Tibial artery (tissue), 4 donors: Measurements from ENCODE around the gene TMPRSS4.

Experiments used
- DNase-seq, 2 donors: peaks; one replicate each; pipeline ENCODE4 v3.0.0-alpha.2; 2019
- H3K27ac ChIP-seq, 2 donors: fragments of 200-600 bp; sonication (generic) in 1 of 2; 1 replicate in 1 of 2; 2 replicates in 1 of 2; pipeline ENCODE4 v1.5.1; 2018 to 2019; ENCODE audit warnings: mild to moderate bottlenecking in 1 of 2
- H3K27me3 ChIP-seq, 2 donors: fragments of 200-600 bp; sonication (generic) in 1 of 2; one replicate each; pipeline versions ENCODE4 v1.5.1 to v1.6.0; 2016 to 2019
- H3K36me3 ChIP-seq, 3 donors: fragments of 200-600 bp; sonication (generic) in 2 of 3; one replicate each; pipeline ENCODE4 v1.5.1; 2016 to 2019; ENCODE audit warnings: mild to moderate bottlenecking in 2 of 3
- H3K4me1 ChIP-seq, 4 donors: fragments of 200-600 bp; sonication (generic) in 2 of 4; 1 replicate in 3 of 4; 2 replicates in 1 of 4; pipeline ENCODE4 v1.5.1; 2016 to 2019
- H3K4me3 ChIP-seq, 2 donors: fragments of 200-600 bp; sonication (generic) in 1 of 2; 1 replicate in 1 of 2; 2 replicates in 1 of 2; pipeline ENCODE4 v1.5.1; 2018 to 2019; ENCODE audit warnings: mild to moderate bottlenecking in 2 of 2
- H3K9me3 ChIP-seq, 3 donors: fragments of 200-600 bp; sonication (generic) in 1 of 3; one replicate each; pipeline ENCODE4 v1.5.1; 2016 to 2019
- CTCF ChIP-seq, 2 experiments: fragments of 200-600 bp in 1 of 2; fragments of 450-650 bp in 1 of 2; IDR thresholded peaks; one replicate each; pipeline ENCODE4 v1.5.1; 2017 to 2019; ENCODE audit warnings: antibody characterized with exemption in 2 of 2, mild to moderate bottlenecking in 1 of 2, moderate library complexity in 1 of 2
- intact Hi-C: fragments of 100-400 bp; cut with DNase I; formaldehyde crosslinking; loops from one replicate; pipeline ENCODE4 v1.15.0; 2023; ENCODE audit warnings: low total_unique reads

TMPRSS4 gene

GRCh38 chr11:118163494-118163893 is 86.6 kb downstream of the TMPRSS4 start:
- intact Hi-C loops: no loop called here

GRCh38 chr11:118164885-118165284 is 88.0 kb downstream of the TMPRSS4 start:
- intact Hi-C loops: no loop called here
- no peak overlapping the region for H3K27ac ChIP-seq
- H3K4me1 ChIP-seq: no peaks in the 10 kb centered on the region
- no peak for TF ChIP-seq CTCF (IDR thresholded peaks at IDR 0.05)
- peaks cover 0 to 62% of the 10 kb centered on the region in 2 donors for H3K27me3 ChIP-seq
- no peak for DNase-seq
- H3K4me3 ChIP-seq: no peak overlapping the region
- H3K9me3 ChIP-seq: no peaks in the 10 kb centered on the region
- H3K36me3 ChIP-seq: no peaks in the 10 kb centered on the region

More at GRCh38 chr11:118163494-118163893, 86.6 kb downstream of the TMPRSS4 start:
- H3K4me1 ChIP-seq: no peaks in the 10 kb centered on the region
- no peak for DNase-seq
- no peaks in the 10 kb centered on the region for H3K9me3 ChIP-seq
- H3K4me3 ChIP-seq: no peak overlapping the region
- no peak overlapping the region for H3K27ac ChIP-seq
- peaks cover 0 to 59% of the 10 kb centered on the region in 2 donors for H3K27me3 ChIP-seq
- no peak for TF ChIP-seq CTCF (IDR thresholded peaks at IDR 0.05)
- H3K36me3 ChIP-seq: no peaks in the 10 kb centered on the region

GRCh38 chr11:118166641-118167040 is 89.8 kb downstream of the TMPRSS4 start:
- intact Hi-C loops: no loop called here
- peaks cover 0 to 57% of the 10 kb centered on the region in 2 donors for H3K27me3 ChIP-seq

GRCh38 chr11:118167253-118167652 is 90.4 kb downstream of the TMPRSS4 start:
- Histone ChIP-seq H3K9me3 (no peaks in the 10 kb centered on the region), H3K27me3 (peaks cover 0 to 59% of the 10 kb centered on the region in 2 donors), H3K4me3 (no peak overlapping the region), H3K27ac (no peak overlapping the region), H3K4me1 (peaks cover 0 to 10% (median 3%) of the 10 kb centered on the region in 4 donors), H3K36me3 (no peaks in the 10 kb centered on the region)
- DNase-seq: no peak
- intact Hi-C loops: no loop called here
- no peak for TF ChIP-seq CTCF (IDR thresholded peaks at IDR 0.05)

More at GRCh38 chr11:118166641-118167040, 89.8 kb downstream of the TMPRSS4 start:
- H3K27ac ChIP-seq: no peak overlapping the region
- DNase-seq: no peak
- no peaks in the 10 kb centered on the region for H3K36me3 ChIP-seq
- no peak for TF ChIP-seq CTCF (IDR thresholded peaks at IDR 0.05)
- H3K4me3 ChIP-seq: no peak overlapping the region
- H3K9me3 ChIP-seq: no peaks in the 10 kb centered on the region
- H3K4me1 ChIP-seq: peaks cover 0 to 7% (median 1%) of the 10 kb centered on the region in 4 donors

- H3K27me3 ChIP-seq: peaks cover 0 to 57% of the 10 kb centered on the region in 2 donors
- H3K36me3 ChIP-seq: no peaks in the 10 kb centered on the region
- H3K9me3 ChIP-seq: no peaks in the 10 kb centered on the region
- DNase-seq: no peak
- TF ChIP-seq CTCF (IDR thresholded peaks at IDR 0.05): no peak
- H3K4me1 ChIP-seq: peaks cover 0 to 10% (median 3%) of the 10 kb centered on the region in 4 donors
- no peak overlapping the region for H3K4me3 ChIP-seq
- intact Hi-C loops: no loop called here
- H3K27ac ChIP-seq: no peak overlapping the region
Observed at GRCh38 chr11:118167906-118168305, 91.0 kb downstream of the TMPRSS4 start.

GRCh38 chr11:118168316-118168715 is 91.4 kb downstream of the TMPRSS4 start:
- Histone ChIP-seq H3K27me3 (peaks cover 0 to 58% of the 10 kb centered on the region in 2 donors), H3K4me3 (no peak overlapping the region), H3K36me3 (no peaks in the 10 kb centered on the region), H3K4me1 (peaks cover 0 to 10% (median 3%) of the 10 kb centered on the region in 4 donors), H3K27ac (no peak overlapping the region), H3K9me3 (no peaks in the 10 kb centered on the region)
- TF ChIP-seq CTCF (IDR thresholded peaks at IDR 0.05): no peak
- intact Hi-C loops: no loop called here
- DNase-seq: no peak
